Keratinocyte (primary cell): Measurements from ENCODE around the gene SSX2B. TPM values are rescaled to one million over a fixed set of nuclear protein-coding genes. Genes with fewer than 3 reads are reported as not detected.
"Not testable (repeated sequence)": the region's sequence is repeated elsewhere in the genome, so short reads cannot be mapped to it uniquely, and the experiment has no call there.

Source experiments
- DNase-seq: peaks from one replicate; pipeline ENCODE4 v3.0.0-alpha.2; 2011; ENCODE audit warnings: low read depth, missing footprints, low spot score
- FAIRE-seq: peaks from 2 replicates; lab custom pipeline; 2011; peaks lifted over from hg19 to GRCh38; lab: Jason Lieb, UNC
- H2AFZ ChIP-seq: 2 replicates; pipeline ENCODE4 v1.6.0; 2012; ENCODE audit warnings: low read length, control low read depth, inconsistent platforms; ENCODE audit not compliant: control insufficient read depth
- H3K27ac ChIP-seq: 2 replicates; pipeline ENCODE4 v1.5.1; 2011; ENCODE audit warnings: low read length; ENCODE audit not compliant: control insufficient read depth, insufficient read depth
- H3K27me3 ChIP-seq: 3 replicates; pipeline ENCODE4 v1.6.0; 2011; ENCODE audit warnings: low read length; ENCODE audit not compliant: control insufficient read depth, insufficient read depth; ENCODE audit errors: extremely low read depth
- H3K36me3 ChIP-seq, 2 experiments: 2 replicates in 1 of 2; 3 replicates in 1 of 2; pipeline ENCODE4 v1.5.1; 2011; ENCODE audit warnings: low read length in 2 of 2, mild to moderate bottlenecking in 1 of 2; ENCODE audit not compliant: control insufficient read depth in 2 of 2, insufficient read depth in 2 of 2; ENCODE audit errors: extremely low read depth in 1 of 2
- H3K4me1 ChIP-seq: 3 replicates; pipeline ENCODE4 v1.5.1; 2011; ENCODE audit warnings: low read length; ENCODE audit not compliant: control insufficient read depth, insufficient read depth; ENCODE audit errors: extremely low read depth
- H3K4me2 ChIP-seq: 3 replicates; pipeline ENCODE4 v1.6.0; 2011; ENCODE audit warnings: low read depth, low read length; ENCODE audit not compliant: control insufficient read depth, insufficient read depth; ENCODE audit errors: extremely low read depth
- H3K4me3 ChIP-seq, 3 experiments: fragments of 200-600 bp in 1 of 3; sonication (generic) in 1 of 3; 2 replicates in 2 of 3; 3 replicates in 1 of 3; pipeline ENCODE4 v1.5.1; 2011 to 2016; ENCODE audit warnings: low read length in 3 of 3, mild to moderate bottlenecking in 3 of 3, control low read depth in 2 of 3, inconsistent platforms in 1 of 3, low read depth in 1 of 3, mixed read lengths in 1 of 3, mixed run types in 1 of 3, moderate library complexity in 1 of 3; ENCODE audit not compliant: control insufficient read depth in 2 of 3, insufficient read depth in 2 of 3; ENCODE audit errors: extremely low read depth in 1 of 3
- H3K79me2 ChIP-seq: 2 replicates; pipeline ENCODE4 v1.6.0; 2012; ENCODE audit warnings: low read length; ENCODE audit not compliant: control insufficient read depth, insufficient read depth
- H3K9ac ChIP-seq: 3 replicates; pipeline ENCODE4 v1.6.0; 2011; ENCODE audit warnings: low read length; ENCODE audit not compliant: control insufficient read depth, insufficient read depth; ENCODE audit errors: extremely low read depth
- H3K9me1 ChIP-seq: 3 replicates; pipeline ENCODE4 v1.6.0; 2011; ENCODE audit warnings: low read length; ENCODE audit not compliant: control insufficient read depth, insufficient read depth; ENCODE audit errors: extremely low read depth
- H3K9me3 ChIP-seq: 2 replicates; pipeline ENCODE4 v1.5.1; 2012; ENCODE audit warnings: low read depth, low read length; ENCODE audit not compliant: control insufficient read depth
- H4K20me1 ChIP-seq: 3 replicates; pipeline ENCODE4 v1.6.0; 2011; ENCODE audit warnings: low read length; ENCODE audit not compliant: control insufficient read depth, insufficient read depth; ENCODE audit errors: extremely low read depth
- dilution Hi-C: fragments of 300-500 bp; cut with MboI; formaldehyde crosslinking; loops from one replicate; pipeline ENCODE4 v1.7.0; 2020; ENCODE audit warnings: low sequenced_read_pairs; ENCODE audit not compliant: extremely low pct_ligation_motif_present
- polyA plus RNA-seq, 5 experiments: library from polyadenylated mRNA; depleted of rRNA in 3 of 5; stranded (reverse) in 3 of 5; stranded (forward) in 1 of 5; unstranded in 1 of 5; fragments of >200 nt; gene quantifications; 1 replicate in 1 of 5; 2 replicates in 3 of 5; 3 replicates in 1 of 5; pipeline versions ENCODE4 v1.2.1 to v1.2.3, GENCODE V29; 2011 to 2012; ENCODE audit warnings: missing spikeins in 2 of 5, low read depth in 1 of 5, low replicate concordance in 1 of 5
- small RNA-seq, 3 experiments: library from RNA; depleted of rRNA; stranded (forward); fragments of <200 nt; gene quantifications; one replicate each; pipeline ENCODE3, GENCODE V24; 2012; ENCODE audit warnings: low read depth in 3 of 3, low replicate concordance in 1 of 3; ENCODE audit not compliant: insufficient read length in 3 of 3

The SSX2B gene
- polyA plus RNA-seq, 1 donor (not counting 4 experiments of a cell fraction or from before 2014, with no cell fraction given) = not detected

GRCh38 chrX:52804876-52805275 is 53.8 kb downstream of the SSX2B start:
- H3K9ac ChIP-seq, H3K79me2 ChIP-seq, H3K4me2 ChIP-seq, H4K20me1 ChIP-seq, H3K27me3 ChIP-seq, DNase-seq, H3K27ac ChIP-seq, H3K4me1 ChIP-seq, FAIRE-seq, H2AFZ ChIP-seq, H3K36me3 ChIP-seq, H3K9me3 ChIP-seq, H3K4me3 ChIP-seq, dilution Hi-C loops, H3K9me1 ChIP-seq: not testable (repeated sequence)

Small RNA genes lying within 50 kb of the gene (small RNA-seq; reads per million reads assigned to genes)
- gene AC244505.3 = 0 reads per million in 3 experiments
- 0 reads per million in 3 experiments for gene AC244505.5
- gene AC244505.6 = 0 reads per million in 3 experiments
- gene AC244505.7 = 0 reads per million in 3 experiments

Other genes with a start within 250 kb of the SSX2B start
- gene XAGE1B, start 234.2 kb upstream of the SSX2B start, polyA plus RNA-seq = not detected in 3 replicates
- gene SSX7, start 96.4 kb upstream of the SSX2B start, polyA plus RNA-seq = not detected in 3 replicates
- not detected in 3 replicates for gene SSX2, start 44.1 kb upstream of the SSX2B start, polyA plus RNA-seq
- 0.07 to 0.08 TPM in 2 of 3 replicates, not detected in the other for gene SPANXN5, start 46.2 kb downstream of the SSX2B start, polyA plus RNA-seq
- gene XAGE5, start 60.0 kb downstream of the SSX2B start, polyA plus RNA-seq = not detected in 3 replicates
- gene XAGE3, start 116.8 kb downstream of the SSX2B start, polyA plus RNA-seq = not detected in 3 replicates
- 12.0 to 16.8 TPM (median 12.4 TPM) in 3 replicates for gene FAM156B, start 146.1 kb downstream of the SSX2B start, polyA plus RNA-seq
- gene FAM156A, start 207.3 kb downstream of the SSX2B start, polyA plus RNA-seq = 11.2 to 17.2 TPM (median 12.8 TPM) in 3 replicates